ENCODE data around the gene COL15A1. TPM values are rescaled to one million over a fixed set of nuclear protein-coding genes. Genes with fewer than 3 reads are reported as not detected.

Gene COL15A1
- total RNA-seq, 1 donor from 2014 or later: 0.07 TPM

DNA sequence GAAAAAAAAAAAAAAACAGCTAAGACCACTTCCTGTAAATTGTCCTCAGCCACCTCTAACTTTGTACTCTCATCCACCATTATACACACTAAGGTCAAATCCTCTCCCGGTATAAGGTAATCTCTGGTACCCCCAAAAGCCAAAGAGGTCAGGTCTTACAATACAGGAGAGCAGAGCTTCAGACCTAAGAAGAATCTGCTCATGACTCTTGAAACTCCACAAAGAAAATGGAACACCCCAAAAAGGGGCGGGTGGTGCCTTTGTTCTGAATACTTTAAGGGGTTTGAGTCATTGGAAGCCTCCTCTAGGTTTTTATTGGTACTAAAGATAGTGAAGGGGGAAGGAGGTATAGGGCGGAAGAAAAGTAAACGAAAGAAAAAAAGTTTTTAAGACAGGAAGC lies 69.8 kb downstream of the COL15A1 start:
- Mint-ChIP-seq H3K27me3 (no peaks in the 10 kb centered on the region), H3K36me3 (ENCODE audit: low read depth) (peaks cover 3% of the 10 kb centered on the region), H3K4me3 (no peak overlapping the region), H3K27ac (peak overlapping the region; percentile 56), H3K9me3 (peaks cover 10% of the 10 kb centered on the region), H3K4me1 (peaks cover 11% of the 10 kb centered on the region)
- TF ChIP-seq, protein P1, sequence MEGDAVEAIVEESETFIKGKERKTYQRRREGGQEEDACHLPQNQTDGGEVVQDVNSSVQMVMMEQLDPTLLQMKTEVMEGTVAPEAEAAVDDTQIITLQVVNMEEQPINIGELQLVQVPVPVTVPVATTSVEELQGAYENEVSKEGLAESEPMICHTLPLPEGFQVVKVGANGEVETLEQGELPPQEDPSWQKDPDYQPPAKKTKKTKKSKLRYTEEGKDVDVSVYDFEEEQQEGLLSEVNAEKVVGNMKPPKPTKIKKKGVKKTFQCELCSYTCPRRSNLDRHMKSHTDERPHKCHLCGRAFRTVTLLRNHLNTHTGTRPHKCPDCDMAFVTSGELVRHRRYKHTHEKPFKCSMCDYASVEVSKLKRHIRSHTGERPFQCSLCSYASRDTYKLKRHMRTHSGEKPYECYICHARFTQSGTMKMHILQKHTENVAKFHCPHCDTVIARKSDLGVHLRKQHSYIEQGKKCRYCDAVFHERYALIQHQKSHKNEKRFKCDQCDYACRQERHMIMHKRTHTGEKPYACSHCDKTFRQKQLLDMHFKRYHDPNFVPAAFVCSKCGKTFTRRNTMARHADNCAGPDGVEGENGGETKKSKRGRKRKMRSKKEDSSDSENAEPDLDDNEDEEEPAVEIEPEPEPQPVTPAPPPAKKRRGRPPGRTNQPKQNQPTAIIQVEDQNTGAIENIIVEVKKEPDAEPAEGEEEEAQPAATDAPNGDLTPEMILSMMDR (IDR thresholded peaks at IDR 0.05): no peak
- ATAC-seq (ENCODE audit: low read depth) (peak; percentile 14), DNase-seq (no peak)
- ChIA-PET POLR2A (interaction anchor here (0.9 kb wide), 1 partner anchor 91 kb away, joined by 3 read pairs; no protein-coding TSS in a partner anchor), CTCF (interaction anchor here (1.3 to 1.4 kb wide), 2 partner anchors 15 to 166 kb away, joined by 3 to 4 read pairs; no protein-coding TSS in a partner anchor)
- intact Hi-C loops (cut with micrococcal nuclease): no loop called here

DNA sequence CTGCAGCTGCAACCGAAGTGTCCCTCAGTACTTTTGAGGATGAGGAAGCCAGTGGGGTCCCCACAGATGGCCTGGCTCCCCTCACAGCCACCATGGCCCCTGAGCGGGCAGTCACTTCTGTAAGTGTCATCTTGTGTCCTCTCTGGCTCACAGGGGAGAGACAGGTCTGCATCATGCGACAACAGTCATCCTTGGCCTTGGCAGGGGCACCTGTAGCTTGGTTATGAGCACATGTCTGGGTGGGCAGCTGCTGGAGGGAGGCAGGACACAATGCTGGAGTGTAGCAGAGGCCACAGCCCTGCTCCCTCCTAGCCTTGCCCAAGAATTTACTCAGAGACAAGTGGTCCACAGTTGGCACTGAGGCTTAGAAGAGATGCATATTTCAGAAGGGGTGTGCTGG lies 71.7 kb downstream of the COL15A1 start:
- no peak overlapping the region for H3K4me3 Mint-ChIP-seq
- peaks cover 3% of the 10 kb centered on the region for H3K36me3 Mint-ChIP-seq (ENCODE audit: low read depth)
- DNase-seq (no peak), ATAC-seq (ENCODE audit: low read depth) (no peak)
- ChIA-PET CTCF (interaction anchor here (1.4 kb wide), 1 partner anchor 14 kb away, joined by 4 read pairs; no protein-coding TSS in a partner anchor), POLR2A (no interaction called here)
- intact Hi-C loops (cut with micrococcal nuclease): no loop called here
- H3K27ac Mint-ChIP-seq: no peak overlapping the region
- TF ChIP-seq, protein P1 (IDR thresholded peaks at IDR 0.05): no peak
- H3K27me3 Mint-ChIP-seq: no peaks in the 10 kb centered on the region
- H3K4me1 Mint-ChIP-seq: peaks cover 11% of the 10 kb centered on the region
- peaks cover 4% of the 10 kb centered on the region for H3K9me3 Mint-ChIP-seq

DNA sequence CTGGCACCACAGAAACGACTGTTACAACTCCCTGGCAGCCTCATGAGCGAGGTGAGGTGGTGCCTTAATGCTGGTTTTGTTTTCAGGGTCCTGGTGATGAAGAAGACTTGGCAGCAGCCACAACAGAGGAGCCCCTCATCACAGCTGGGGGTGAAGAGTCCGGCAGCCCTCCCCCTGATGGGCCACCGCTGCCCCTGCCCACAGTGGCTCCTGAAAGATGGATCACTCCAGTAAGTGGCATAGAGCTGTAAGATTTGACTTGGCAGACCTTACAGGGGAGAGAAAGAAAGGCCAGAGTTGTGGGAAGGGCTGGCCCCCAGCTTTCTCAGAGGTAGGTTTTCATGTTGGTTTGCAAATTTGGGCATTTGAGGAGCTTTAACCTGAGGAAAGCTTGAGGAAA lies 72.2 kb downstream of the COL15A1 start:
- DNase-seq (no peak), ATAC-seq (ENCODE audit: low read depth) (no peak)
- intact Hi-C loops (cut with micrococcal nuclease): no loop called here
- TF ChIP-seq, protein P1 (IDR thresholded peaks at IDR 0.05): no peak
- Mint-ChIP-seq H3K4me1 (peaks cover 11% of the 10 kb centered on the region), H3K9me3 (peaks cover 4% of the 10 kb centered on the region), H3K4me3 (no peak overlapping the region), H3K36me3 (ENCODE audit: low read depth) (peaks cover 3% of the 10 kb centered on the region), H3K27ac (no peak overlapping the region), H3K27me3 (no peaks in the 10 kb centered on the region)
- ChIA-PET POLR2A (no interaction called here), CTCF (interaction anchor here (1.4 kb wide), 1 partner anchor 15 kb away, joined by 4 read pairs; no protein-coding TSS in a partner anchor)

DNA sequence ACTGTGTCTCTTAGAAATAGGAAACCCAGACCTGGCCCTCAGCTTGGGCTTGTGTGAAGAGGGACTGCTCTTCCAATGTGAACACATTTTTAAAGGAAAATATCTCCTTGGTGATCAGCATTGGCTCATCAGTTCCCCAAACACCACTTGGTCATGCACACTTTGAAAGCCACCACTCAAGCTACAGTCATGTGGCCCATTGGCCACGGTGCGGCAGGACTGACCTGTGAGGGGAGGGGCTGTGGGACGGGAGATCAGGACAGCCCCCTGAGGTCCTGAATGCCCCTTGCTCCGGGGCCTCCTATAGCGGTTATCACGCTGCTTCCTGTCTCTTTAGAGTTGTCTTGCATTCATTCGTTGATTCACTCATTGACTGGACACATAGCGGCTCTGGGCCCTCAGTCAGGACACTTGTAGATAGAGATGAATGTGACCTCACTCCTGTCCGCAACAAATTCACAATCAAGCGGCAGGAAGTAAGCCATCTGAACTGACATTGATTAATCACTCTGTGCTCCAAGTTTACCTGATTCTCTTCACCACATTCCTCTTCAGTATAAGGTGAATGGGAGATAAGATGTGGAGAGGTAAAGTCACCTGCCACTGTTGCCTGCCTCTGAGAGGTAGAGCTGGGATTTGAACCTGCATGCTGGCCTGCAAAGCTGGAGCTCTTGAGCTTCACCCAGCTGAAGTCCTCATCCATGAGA lies 73.1 kb downstream of the COL15A1 start:
- Mint-ChIP-seq H3K27me3 (no peaks in the 10 kb centered on the region), H3K9me3 (peaks cover 4% of the 10 kb centered on the region), H3K4me3 (no peak overlapping the region), H3K4me1 (peaks cover 11% of the 10 kb centered on the region), H3K27ac (no peak overlapping the region), H3K36me3 (ENCODE audit: low read depth) (peaks cover 3% of the 10 kb centered on the region)
- TF ChIP-seq, protein P1 (IDR thresholded peaks at IDR 0.05): no peak
- ChIA-PET CTCF (interaction anchor here (1.1 kb wide), 1 partner anchor 125 kb away, joined by 3 read pairs; no protein-coding TSS in a partner anchor), POLR2A (no interaction called here)
- ATAC-seq (ENCODE audit: low read depth) (no peak), DNase-seq (no peak)
- intact Hi-C loops (cut with micrococcal nuclease): no loop called here

DNA sequence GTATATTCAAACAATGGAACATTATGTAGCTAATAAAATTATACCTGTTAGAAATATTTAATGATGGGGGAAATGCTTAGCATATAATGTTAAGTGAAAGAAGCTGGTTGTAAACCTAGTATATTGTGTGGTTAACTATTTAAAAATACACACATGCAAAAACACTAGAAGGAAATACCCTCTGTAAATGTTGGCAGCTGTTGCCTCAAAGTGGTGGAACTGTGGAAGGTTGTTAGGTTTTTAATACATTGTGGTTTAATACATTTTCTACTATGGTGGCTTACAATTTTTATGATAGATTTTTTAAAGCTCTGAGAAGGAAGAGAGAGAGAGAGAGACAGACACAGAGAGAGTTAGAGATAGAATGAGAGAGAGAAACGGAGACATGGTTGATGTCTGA lies 74.9 kb downstream of the COL15A1 start:
- peaks cover 6% of the 10 kb centered on the region for H3K4me1 Mint-ChIP-seq
- no peak for DNase-seq
- no peaks in the 10 kb centered on the region for H3K36me3 Mint-ChIP-seq (ENCODE audit: low read depth)
- H3K27ac Mint-ChIP-seq: no peak overlapping the region
- ATAC-seq (ENCODE audit: low read depth): no peak
- POLR2A ChIA-PET: no interaction called here
- H3K27me3 Mint-ChIP-seq: no peaks in the 10 kb centered on the region
- H3K4me3 Mint-ChIP-seq: no peak overlapping the region
- intact Hi-C loops (cut with micrococcal nuclease): no loop called here
- CTCF ChIA-PET: interaction anchor here (0.8 to 1.2 kb wide), 3 partner anchors 17 to 120 kb away, joined by 3 to 4 read pairs (median 3); no protein-coding TSS in a partner anchor
- no peaks in the 10 kb centered on the region for H3K9me3 Mint-ChIP-seq
- TF ChIP-seq, protein P1 (IDR thresholded peaks at IDR 0.05): no peak

Data from activated B cell treated with CpG ODN at 0.5 μM for 24 hours (primary cell).